Stimulated activated CD8-positive, alpha-beta memory T cell treated with anti-CD3 and anti-CD28 coated beads, Interleukin-7, amount 100 ng/mL, for 24 hours (primary cell): Measurements from ENCODE around the gene CDC42BPB.

Experiments used
- DNase-seq: peaks from one replicate; pipeline ENCODE4 v3.0.0-alpha.2; 2020; ENCODE audit warnings: low read depth

Gene CDC42BPB

DNA sequence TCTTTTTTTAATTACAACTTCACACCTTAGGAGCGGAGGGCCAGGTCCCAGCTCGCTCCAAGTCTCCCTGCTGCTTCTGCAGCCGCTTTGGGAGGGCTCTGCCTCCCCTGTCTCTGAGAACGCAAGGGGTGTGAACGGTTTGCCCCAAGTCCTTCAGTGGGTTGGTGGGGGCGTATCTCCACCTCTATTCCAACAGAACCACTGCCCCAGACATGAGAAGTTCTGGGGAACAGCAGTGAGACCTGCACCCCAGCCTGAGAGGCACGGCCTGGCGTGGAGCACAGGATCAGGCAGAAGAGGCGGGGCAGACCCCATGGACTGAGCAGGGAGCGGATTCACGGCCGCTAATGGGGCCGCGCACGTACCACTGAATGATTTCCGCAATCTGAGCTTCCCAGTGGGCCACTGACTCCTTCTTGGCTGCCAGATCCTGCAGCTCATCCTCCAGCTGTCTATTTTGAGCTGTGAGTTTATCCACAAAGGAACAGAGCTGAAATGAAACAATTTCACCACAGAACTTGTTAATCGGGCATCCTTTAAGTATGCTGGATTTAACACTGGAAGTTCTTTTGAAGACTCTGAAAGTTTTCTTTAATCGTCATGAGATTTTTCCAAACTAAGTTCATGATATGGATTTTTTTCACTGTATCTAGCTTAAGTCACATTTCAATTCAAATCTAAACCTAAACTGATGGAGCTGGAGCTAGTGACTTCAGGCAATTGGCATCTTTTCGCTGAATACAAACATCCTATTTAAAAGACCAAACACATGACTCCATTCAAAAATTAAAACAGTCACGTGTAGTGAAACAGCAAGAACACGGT is 90.5 kb downstream of the CDC42BPB start:
- no peak for DNase-seq

GRCh38 chr14:102965971-102966655 is 91.2 kb downstream of the CDC42BPB start:
- no peak for DNase-seq

DNA sequence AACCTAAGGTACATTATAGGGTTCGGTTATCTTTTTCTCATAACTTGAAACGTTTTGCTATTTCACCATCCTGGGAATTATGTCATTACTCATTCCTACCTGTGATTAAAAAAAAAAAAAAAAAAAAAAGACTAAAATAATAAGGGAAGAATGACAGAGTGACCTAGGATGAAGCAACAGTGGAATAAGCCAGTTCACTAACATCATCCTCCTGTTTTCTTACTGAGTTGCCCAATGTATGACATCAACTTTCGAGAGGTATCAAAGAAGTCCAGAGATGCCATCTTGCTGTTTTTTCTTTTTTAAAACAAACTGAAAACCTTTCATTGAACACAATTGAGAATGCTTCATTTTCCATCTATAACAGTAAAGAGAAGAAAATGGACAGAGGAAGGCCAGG is 92.1 kb downstream of the CDC42BPB start:
- no peak for DNase-seq

GRCh38 chr14:102964152-102964730 is 93.1 kb downstream of the CDC42BPB start:
- no peak for DNase-seq

GRCh38 chr14:102962111-102962627 is 95.2 kb downstream of the CDC42BPB start:
- no peak for DNase-seq

DNA sequence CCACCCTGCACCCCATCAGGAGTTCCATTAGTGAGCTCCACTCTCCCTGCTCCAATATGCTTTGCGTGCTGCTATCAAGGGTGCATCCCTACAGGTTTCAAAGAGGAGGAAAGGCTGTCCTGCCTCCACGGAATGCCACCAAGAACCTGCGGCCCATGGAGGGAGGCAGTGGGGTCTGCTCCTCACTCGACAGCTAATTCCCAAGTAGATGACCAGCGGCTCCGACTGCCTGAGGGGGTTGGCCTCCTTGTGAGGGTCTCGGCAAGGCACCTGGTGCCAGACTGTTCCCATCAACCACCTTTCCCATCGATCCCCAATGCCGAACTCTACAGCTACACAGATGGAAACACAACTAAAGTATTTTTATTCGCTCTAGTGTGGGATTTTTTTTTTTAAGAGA is 98.9 kb downstream of the CDC42BPB start:
- no peak for DNase-seq

DNA sequence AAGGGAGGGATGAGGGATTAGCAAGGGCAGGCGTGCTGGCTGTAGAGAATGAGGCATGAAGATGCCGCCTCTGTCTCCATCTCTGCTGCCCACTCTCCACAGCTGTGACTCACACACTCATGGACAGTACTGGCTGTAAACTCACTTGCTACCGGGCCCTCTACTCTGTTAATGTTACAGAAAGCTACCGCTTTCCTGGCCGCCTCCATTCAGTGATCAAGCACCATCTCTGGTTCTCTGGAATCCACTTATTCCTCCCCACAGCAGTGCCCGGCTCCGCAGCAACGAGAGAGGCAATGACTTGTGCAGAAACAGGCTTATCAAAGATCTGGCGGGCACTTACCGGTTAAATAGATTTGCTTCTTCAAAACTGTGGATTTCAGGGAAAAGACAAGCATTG is 100.1 kb downstream of the CDC42BPB start:
- no peak for DNase-seq

DNA sequence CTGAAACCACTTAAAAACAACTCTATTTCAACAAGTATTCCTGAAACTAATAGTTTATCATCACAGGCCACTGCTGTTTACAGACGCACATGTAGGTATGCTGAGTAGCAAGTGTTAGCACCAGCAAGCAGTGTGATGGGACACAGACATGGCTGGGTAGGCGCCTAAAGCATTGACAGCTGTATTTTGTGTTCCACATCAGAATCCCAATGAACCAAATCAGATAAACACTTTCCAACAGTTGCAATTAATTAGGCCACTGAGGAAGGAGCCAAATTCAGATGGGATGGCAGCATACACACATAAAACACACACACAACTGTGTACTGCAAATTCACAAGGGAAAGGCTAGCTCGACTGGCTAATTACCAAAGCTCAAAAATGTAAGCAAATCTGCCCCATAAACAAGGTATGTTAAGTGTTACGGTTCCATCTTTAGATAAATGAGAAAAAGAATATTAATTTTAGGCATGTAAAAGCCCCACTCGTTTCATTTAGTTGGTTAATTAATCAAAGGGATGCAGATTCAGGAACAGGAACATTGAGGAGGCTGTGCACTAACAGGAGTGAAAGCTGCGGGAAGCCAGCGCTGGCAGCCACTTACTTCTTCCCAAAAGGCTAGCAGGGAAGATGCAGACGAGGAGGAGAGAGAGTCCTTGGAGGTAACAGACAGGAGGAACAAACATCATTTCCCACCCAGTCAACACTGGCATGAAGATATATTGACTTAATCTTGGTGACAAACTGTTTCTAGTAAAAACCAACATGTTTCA is 101.5 kb downstream of the CDC42BPB start:
- DNase-seq: no peak

DNA sequence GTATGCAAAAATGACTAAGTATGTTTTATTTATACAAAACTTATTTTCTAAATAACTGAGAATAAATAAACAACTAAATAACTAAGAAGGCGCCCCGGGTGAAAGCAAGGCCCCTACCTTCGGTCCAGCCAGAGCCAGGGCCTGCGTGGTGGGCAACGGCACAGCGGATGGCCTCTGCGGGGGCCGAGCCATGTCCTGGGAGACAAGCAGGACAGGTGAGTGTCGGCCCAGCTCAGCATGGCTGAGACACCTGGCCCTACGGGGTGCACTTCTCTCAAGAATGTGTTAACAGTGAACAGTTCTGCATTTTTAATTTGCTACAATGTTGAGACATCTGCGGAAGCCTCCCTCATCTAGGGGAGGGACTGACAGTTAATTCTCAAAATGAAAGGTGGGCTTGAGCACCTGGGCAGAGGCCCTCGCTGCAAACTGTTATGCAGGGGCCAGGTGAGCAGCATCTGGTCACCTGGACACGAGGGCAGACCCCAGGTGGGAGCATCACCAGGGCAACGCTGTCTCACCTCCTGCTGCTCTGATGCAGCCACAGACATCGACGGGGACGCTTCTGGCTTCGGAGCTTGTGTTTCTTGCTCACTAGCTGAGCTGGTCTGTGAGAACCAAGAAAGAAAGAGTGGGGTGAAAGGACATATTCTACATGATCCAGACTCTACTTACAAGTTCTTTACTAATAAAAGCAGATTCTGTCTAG is 103.1 kb downstream of the CDC42BPB start:
- no peak for DNase-seq

- DNase-seq: no peak
Measured at GRCh38 chr14:102953100-102953499, 104.2 kb downstream of the CDC42BPB start.

DNA sequence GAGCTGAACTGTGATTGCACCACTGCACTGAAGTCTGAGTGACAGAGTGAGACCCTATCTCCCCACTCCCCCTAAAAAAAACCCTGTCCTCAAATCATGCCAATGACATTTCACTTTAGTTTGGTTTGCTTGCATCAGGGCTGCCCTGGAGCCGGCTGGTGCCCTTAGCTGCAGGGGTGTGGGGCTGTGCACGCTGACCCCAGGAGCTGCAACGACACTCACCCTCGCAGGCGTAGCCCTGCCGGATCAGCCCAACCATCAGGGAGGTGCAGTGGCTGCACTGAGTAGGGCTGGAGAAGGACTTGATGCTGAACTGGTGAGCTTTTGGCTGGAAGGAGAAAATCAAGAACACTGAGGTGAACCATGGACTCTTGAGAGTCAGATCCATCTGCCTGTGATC is 105.1 kb downstream of the CDC42BPB start:
- no peak for DNase-seq

DNA sequence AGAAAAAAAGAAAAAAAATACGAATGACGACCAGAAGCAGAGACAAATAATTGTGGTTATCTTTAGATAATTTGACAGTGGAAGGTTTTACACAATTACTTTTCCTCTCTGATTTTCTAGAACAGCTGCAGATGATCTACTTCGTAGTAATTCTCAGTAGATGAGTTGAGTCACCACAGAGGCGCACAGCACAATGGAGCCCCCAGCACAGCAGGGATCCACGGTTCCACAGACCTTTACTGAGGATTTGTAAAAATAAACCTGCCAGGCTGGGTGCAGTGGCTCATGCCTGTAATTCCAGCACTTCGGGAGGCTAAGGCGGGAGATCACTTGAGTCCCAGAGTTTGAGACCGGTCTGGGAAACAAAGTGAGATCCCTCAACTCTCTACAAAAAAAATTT is 105.5 kb downstream of the CDC42BPB start:
- DNase-seq: no peak

- no peak for DNase-seq
Measured at GRCh38 chr14:102951034-102951433, 106.3 kb downstream of the CDC42BPB start.

DNA sequence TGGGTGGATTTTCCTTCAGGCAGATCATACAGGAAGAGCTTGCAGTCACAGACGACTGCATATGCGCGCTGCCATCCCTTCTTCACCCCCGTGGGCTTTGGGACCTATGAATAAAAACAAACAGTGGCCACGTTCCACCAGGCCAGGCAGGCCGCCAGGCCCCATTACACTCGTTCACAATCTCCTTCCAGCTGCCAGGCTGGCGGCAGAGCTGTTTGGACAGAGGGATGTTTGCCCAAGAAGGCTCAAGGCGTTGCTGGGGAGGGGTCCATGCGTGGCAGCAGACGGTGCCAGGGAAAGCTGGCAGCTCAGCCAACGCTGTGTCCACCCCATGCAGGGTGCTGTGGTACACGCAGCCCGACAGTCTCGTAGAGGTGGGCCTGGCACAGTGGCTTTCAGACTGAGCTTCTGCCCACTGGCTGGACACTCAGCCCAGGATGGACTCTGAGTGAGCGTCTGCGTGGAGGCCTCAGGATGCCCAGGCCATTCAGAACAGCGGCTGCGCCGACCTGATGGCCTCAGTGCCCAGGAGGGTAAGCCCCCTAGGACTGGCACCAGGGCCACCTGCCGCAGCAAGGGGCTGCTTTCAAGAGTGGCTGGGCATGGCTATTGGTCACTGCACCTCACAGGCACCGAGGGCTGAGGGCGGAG is 107.4 kb downstream of the CDC42BPB start:
- DNase-seq: no peak

DNA sequence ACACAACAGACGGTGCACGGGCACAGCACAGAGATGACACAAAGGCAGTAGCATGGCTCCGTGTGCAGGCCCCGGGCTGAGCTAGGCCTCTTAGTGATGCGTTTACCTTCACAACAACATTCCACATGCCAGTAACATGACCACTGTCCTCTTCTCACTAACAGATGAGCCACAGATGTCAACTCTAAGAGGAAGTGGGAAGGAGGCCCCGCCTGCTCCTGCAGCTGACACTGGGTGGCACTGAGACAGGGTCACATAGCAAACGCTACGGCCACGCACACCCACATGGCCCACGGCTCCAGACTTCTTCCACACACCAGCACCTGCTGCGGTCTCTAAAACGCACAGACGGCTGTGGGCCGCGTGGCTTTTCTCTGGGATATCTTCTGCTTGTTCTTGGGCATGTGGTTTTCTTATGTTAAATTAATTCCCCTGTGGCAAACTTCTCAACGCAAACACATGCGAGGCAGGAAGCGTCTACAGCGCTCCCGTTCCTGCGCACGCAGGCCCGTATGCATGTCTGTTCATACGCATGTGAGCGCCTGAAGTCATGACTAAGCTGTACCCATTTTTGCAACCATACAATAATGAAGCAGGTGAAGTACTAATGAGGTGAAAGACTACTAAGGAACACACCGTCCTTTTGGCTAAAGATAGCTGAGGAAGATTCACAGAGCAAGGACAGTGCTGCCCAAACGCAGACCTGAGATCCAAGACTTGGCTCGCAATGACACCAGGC is 108.1 kb downstream of the CDC42BPB start:
- no peak for DNase-seq

DNA sequence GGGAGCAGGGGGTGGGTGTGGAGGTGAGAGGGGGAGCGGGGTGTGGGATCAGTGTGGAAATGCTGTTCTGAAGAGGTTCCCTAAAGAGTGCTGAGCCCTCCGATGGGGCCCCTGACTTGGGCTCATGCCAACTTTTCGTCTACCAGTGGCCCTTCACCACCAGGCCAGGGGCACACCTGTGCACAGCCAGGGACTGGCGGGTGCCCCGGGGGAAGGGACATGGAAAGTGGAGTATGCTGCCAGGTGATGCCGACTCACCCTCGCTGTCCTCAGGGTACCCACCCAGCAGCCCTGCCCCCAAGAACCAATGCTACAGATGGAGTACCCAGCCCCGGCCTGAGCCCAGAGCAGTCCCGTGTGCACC is 108.7 kb downstream of the CDC42BPB start:
- no peak for DNase-seq

- DNase-seq: no peak
Measured at GRCh38 chr14:102947321-102948103, 109.8 kb downstream of the CDC42BPB start.

- DNase-seq: no peak
Measured at GRCh38 chr14:102945346-102946130, 111.8 kb downstream of the CDC42BPB start.
